NOMO-1 treated with dmso at 0.1 percent for 144 hours (cell line): ENCODE measurements around the gene HLA-DMA.
"Not testable (repeated sequence)": the region's sequence is repeated elsewhere in the genome, so short reads cannot be mapped to it uniquely, and the experiment has no call there.

ENCODE experiments used
- DNase-seq: peaks from one replicate; lab custom pipeline; 2025; ENCODE audit not compliant: unreplicated experiment; lab: John Stamatoyannopoulos, UW

Gene HLA-DMA

GRCh38 chr6:32954986-32955802 lies 2.3 kb upstream of the HLA-DMA start:
- no peak for DNase-seq

DNA sequence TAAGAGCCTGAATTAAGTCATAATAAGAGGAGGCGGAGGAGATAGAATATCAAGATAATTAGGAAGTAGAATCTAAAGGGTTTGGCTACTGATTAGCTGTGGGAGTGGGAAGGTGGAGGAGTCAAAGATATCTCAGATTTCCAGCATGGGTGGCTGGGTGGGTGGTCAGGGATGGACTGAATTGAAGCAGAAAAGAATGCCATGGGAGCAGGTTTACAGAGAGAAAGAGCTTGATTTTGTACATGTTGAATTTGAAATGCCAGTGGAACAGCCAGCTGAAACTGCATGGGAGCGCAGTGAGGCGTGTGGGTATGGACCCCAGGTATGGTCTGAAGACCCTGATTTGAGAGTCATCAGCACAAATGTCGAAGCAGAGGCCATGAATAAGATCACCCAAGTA lies 1.4 kb upstream of the HLA-DMA start:
- no peak for DNase-seq

DNA sequence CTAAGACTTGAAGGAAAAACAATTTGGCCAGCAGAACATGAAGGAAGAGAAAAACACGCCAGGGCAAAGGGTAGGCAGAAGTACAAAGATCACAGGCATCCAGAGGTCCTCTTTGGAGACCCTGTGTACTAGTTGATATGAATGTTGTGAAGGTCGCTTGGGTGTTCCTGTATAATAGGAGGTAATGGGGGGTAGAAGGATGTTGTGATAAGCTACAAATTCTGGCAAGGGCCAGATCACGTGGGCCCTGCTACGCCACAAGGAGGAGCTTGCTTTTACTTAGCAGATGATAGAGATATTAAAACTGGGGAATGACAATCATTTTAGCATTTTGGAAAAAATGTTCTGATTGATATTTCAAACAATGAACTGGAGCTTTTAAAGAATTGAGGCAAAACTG lies 878 bp upstream of the HLA-DMA start:
- DNase-seq: no peak

DNA sequence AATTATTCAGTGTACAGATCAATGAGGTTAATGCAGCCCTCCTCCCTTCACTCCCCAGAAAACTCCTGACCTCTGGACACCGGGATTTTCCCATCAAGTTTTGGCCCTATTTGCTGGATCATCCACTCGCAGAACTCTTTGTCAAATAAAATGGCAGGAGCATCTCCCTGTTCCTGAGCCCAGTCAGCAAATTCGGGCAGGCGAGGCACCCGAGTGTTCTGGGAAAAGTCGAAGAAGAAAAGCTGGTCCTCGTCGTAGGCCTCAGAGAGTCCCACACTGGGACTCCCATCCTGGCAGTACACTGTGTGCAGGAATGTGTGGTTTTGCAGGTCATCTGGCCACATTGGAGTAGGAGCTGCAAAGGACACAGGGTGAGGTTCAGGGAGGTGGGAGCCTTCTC lies 2.4 kb downstream of the HLA-DMA start:
- no peak for DNase-seq

DNA sequence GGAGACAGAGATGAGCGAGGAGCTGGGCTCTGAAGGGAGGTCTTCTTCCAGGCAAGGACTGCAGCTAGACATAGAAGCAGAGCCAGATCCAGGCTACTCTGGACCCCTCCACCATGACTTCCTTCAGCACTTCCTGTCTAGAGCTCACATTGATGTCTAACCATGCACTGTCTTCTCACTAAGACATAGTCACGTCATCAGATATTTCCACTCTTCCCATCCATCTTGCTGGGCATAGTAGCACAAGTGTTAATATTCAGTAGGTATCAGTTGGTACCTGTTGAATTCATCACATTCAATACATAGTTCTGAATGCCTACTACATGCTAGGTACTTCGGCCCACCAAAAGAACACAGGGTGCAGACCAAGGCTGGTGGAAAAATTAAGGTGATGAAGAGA lies 2.9 kb downstream of the HLA-DMA start:
- no peak for DNase-seq

DNA sequence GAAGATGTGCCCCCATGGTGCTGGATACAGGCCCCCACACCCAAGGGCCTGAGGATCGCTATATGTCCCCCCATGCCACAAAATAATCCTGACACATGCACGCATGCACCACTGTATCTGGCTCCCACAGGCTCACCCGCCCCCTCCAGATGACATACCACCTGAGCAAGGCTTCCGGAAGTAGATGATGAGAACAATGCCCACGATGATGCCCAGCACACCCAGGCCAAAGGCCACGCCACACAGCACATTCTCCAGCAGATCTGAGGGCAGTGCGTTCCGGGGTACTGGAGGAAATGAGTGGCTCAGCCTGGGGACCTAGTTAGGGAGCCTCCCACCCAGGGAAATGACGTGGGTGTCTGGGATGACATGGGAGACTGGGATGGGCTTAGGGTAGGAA lies 3.8 kb downstream of the HLA-DMA start:
- no peak for DNase-seq

GRCh38 chr6:32947552-32948465 lies 5.1 kb downstream of the HLA-DMA start:
- peak; percentile 19 for DNase-seq

DNA sequence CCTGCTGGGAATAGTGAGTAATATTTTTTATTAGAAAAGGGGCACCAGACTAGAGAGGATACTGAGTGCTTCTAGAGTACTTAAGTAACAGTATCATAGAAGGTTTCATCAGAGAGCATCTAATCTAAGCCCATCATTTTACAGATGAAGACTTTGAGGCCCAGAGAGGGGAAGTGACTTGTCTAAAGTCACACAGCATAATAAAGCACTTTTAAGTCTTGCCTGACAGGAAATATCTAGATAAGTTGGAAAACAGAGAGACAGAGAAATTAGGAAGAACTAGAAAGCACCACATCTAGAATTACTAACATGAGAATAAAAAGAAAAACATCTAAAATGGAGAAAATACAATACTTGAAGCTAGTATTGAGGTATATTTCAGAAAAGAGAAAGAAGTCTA lies 6.0 kb downstream of the HLA-DMA start:
- no peak for DNase-seq

DNA sequence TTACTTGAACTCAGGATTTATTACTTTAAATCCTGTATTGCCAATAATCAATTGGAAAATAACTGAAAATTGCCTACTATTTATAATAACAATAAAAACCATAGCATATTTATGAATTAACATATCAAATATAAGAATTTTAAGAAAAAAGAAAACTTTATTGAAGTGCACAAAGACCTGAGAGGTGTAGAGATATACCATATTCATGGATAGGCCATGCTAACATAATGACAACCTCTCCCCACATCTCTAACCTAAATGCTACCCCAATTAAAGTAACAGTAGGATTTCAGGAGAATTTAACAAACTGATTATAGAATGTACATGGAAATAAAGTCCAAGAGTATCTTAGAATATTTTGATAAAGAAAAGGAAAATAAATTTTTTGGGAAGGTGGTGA lies 6.9 kb downstream of the HLA-DMA start:
- no peak for DNase-seq

DNA sequence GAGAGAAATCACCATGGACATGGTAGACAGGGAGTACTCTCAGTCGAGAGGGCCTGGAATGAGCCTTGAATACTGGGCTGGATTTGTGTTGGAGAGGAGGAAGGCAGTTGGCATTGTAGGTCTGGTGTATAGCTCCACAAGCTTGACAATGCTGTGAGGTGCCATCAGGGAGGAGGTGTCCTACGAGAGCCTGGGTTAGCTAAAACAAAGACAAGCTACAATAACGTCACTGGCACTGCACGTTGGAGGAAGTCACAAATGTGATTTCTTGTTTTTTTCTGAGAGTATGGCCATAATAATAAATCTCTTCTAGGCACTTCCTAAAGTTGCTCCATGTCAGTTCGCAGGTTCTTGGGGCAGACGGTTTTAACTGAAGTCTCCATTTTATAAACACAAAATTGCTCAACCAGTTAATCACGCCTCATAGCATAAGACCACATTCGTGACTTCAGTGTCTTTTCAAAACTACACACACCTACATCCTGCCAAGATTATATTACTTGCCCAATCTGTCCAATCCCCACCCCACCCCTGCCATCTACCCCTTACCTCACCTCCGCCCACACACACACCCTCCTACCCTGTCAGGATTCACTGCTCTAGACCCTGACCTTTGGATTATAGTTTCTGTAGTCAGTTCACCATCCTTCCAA lies 7.7 kb downstream of the HLA-DMA start:
- peak; percentile 96 for DNase-seq

DNA sequence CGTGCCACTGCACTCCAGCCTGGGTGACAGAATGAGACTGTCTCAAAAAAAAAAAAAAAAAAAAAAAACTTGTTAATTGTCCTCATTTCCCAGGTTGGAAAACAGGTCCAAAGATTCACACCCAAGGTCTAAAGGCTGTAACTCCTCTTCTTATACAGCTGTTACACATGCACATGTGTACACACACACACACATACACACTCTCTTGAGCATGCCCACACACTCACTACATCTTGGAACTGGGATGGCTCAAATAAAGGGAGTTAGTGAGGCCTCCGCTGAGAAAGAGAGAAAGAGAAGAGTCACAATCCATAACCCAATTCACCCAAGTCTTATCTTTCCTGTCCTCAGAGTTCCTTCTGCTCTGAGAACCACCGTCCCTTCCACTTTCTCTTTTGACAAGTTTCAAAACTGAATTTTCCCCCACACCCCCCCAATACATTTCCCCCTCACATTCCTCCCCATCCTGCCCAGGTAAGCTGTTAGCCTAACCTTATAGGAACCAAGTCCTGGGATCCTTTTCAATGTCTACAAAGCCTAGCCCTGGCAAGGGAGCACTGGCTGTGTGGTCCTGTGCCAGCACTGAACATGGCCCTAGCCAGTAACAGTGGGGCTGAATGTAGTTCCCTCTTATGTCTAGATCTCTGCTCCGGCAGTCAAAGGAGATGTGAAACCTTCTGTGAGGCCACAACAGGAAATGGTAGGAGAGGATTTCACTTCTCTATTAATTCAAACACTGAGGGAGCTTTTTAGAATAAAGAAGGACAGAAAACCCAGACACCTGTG lies 8.8 kb downstream of the HLA-DMA start:
- DNase-seq: peak; percentile 90

DNA sequence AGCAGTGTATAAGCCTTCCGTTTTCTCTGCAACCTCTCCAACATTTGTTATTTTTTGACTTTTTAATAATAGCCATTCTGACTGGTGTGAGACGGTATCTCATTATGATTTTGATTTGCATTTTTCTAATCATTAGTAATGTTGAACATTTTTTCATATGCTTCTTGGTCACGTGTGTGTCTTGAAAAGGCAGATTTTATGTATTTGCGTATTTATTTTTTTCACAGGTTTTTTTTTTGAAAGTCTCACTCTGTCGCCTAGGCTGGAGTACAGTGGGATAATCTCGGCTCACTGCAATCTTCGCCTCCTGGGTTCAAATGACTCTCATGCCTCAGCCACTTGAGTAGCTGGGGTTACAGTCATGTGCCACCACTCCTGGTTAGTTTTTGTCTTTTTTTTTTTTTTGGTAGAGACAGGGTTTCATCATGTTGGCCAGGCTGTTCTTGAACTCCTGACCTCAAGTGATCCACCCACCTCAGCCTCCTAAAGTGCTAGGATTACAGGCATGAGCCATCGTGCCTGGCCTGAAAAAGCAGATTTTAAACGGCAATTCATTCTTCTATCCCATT lies 10.3 kb downstream of the HLA-DMA start:
- not testable (repeated sequence) for DNase-seq

DNA sequence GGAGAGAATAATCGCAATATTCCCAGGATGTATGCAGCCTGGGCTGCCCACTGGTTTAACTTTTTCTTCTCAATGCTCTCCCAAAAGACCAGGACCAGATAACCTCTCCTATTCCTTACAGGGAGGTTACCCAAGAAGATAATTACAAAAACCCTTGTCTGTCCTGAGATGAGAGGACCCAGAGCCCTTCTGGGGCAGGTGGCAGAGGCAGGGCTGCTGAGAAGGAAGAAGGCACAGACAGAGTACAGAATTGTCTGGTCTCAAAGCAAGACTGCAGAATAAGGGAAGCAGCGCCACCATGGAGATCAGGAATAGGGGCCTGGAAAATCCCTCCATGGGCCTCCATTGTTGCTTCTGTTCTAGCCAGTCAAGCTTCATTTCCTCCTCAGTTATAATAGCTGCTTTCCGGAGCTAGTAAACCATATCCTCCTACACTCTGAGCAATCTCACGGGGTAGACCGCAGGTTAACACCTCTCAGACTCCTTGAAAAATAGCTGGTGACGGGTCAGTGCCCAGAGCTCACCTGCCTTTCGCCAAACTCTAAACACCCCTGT lies 11.6 kb downstream of the HLA-DMA start:
- peak; percentile 63 for DNase-seq

DNA sequence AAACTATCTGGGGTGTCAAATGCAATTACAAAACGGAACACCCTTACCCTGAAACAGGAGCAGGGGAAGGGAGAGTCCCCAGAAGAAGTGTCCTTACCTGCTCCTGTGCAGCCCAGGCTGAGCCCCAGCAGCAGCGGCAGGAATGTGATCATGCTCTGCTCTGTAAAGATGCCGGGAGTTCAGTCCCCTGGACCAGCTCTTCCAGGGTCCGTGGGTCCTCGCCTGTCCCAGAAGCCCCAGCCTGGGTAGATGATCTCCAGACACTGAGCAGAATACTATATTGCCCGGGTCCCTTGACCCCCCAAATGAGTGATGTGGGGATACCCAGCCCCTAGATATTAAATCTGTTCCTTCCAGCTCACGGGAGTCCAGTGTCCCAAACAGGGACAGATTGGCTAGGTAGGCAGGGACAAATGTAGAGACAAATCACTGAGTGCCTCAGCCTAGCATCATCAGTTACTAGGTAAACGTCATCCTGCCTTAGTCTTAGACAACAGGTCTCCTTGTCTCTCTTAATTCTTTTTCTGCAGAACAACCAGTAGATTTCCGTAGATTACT lies 12.2 kb downstream of the HLA-DMA start, which contains the start of gene HLA-DMB:
Gene HLA-DMB (minus strand): TSS at position 373 of the 558 bp plus-strand sequence. CDS start 221 bp downstream, at position 152.
- peak; percentile 80 for DNase-seq

DNA sequence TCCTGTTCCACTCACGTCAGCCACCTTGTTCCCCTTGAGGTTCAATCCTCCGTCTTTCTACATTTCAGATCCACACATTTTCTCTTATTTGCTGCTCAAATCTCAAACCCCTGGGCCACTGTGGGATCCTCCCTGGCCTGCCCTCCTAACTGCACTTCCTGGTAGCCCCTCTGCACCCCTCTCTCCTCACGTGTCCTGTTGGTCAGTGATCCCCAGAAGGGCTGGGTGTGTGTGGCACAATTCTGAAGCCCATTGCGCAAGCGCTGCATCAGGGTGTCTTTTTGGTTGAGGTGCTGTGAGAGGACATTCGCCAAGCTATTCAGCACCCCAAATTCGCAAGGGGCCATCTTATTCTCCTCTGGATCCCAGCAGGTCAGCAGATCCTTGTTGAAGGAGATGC lies 14.4 kb downstream of the HLA-DMA start:
- no peak for DNase-seq

- no peak for DNase-seq
These were observed 15.7 kb downstream of the HLA-DMA start for GRCh38 chr6:32937230-32937633.

- no peak for DNase-seq
These were observed 16.4 kb downstream of the HLA-DMA start for GRCh38 chr6:32936239-32937152.

GRCh38 chr6:32935551-32936238 lies 17.2 kb downstream of the HLA-DMA start:
- no peak for DNase-seq
